Stimulated activated CD8-positive, alpha-beta memory T cell treated with anti-CD3 and anti-CD28 coated beads, Interleukin-4, amount 100 ng/mL, for 4 hours (primary cell): Measurements from ENCODE around the gene FBXW7.

Experiments
- DNase-seq, 2 donors: peaks; one replicate each; pipeline ENCODE4 v3.0.0-alpha.2; 2020; ENCODE audit warnings: low read depth in 2 of 2, low spot score in 1 of 2

Gene FBXW7

GRCh38 chr4:152296386-152296785 lies 239.5 kb downstream of the FBXW7 start:
- DNase-seq: no peak

- no peak for DNase-seq
These were observed 241.1 kb downstream of the FBXW7 start for GRCh38 chr4:152294765-152295164.

GRCh38 chr4:152294331-152294730 lies 241.6 kb downstream of the FBXW7 start:
- no peak for DNase-seq

- no peak for DNase-seq
These were observed 242.4 kb downstream of the FBXW7 start for GRCh38 chr4:152293527-152293926.

GRCh38 chr4:152290366-152290921 lies 245.4 kb downstream of the FBXW7 start:
- DNase-seq: no peak

GRCh38 chr4:152289941-152290340 lies 246.0 kb downstream of the FBXW7 start:
- DNase-seq: no peak

GRCh38 chr4:152289541-152289940 lies 246.4 kb downstream of the FBXW7 start:
- DNase-seq: no peak

- no peak for DNase-seq
These were observed 252.0 kb downstream of the FBXW7 start for GRCh38 chr4:152283801-152284470.

- no peak for DNase-seq
These were observed 254.1 kb downstream of the FBXW7 start for GRCh38 chr4:152281822-152282221.

GRCh38 chr4:152281211-152281610 lies 254.7 kb downstream of the FBXW7 start:
- DNase-seq: no peak

- DNase-seq: no peak
These were observed 256.7 kb downstream of the FBXW7 start for GRCh38 chr4:152279234-152279566.

- DNase-seq: no peak
These were observed 257.2 kb downstream of the FBXW7 start for GRCh38 chr4:152278505-152279233.

GRCh38 chr4:152278172-152278504 lies 257.8 kb downstream of the FBXW7 start:
- no peak for DNase-seq

- no peak for DNase-seq
These were observed 258.6 kb downstream of the FBXW7 start for GRCh38 chr4:152277333-152277732.

- no peak for DNase-seq
These were observed 262.5 kb downstream of the FBXW7 start for GRCh38 chr4:152273343-152273742.
